Measurements from ENCODE around the gene RPS6KA2. TPM values are rescaled to one million over a fixed set of nuclear protein-coding genes. Genes with fewer than 3 reads are reported as not detected.
A peak's percentile ranks its signal among the peaks of the same experiment; 100 is the strongest.

Gene RPS6KA2
- total RNA-seq (16.0 and 17.1 TPM in 2 replicates), polyA plus RNA-seq (2.2 and 3.6 TPM in 2 replicates), polyA minus RNA-seq (5.3 and 6.4 TPM in 2 replicates)
- total RNA-seq (2013) = 3.4 TPM

DNA sequence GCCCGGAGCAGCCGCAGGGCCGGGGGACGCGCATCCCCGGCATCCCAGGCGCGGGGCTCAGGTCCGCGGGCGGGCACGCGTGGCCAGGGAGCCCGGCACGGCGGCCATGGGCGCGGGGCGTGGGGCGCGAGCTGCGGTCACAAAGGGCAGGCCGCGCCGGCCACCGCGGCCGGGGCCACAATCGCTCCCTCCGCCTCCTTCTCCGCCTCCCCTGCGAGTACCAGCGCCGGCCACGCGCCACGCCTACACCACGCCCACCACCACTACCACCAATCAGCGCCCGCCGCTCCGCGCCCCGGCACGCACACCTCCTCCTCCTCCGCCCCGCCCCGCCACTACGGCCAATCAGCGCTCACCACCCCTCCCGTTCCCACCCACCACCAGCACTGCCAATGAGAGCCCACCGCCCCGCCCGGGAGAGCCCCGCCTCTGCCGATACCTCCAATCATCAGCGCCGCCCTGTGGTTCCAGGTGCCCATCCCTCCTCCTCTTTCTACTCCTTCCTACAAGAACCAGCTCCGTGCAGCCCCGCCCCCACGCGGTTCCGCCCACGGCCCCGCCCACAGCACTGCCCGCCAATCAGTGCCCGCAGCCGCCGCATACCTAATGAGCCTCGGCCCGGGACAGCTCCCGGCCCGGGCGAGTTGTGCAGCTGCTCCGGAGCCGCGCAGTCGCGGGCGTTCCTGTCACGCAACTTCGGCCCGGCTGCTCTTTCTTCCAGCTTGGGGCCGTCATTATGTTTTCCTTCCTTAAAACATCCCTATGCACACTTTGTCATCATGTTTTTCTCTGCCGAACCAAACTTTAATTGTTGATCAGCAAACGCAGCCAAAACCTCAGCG, at the start of gene RPS6KA2:
Gene RPS6KA2, minus strand, starts transcription at position 219 of the 842 bp plus-strand sequence. CDS start 232 bp downstream, outside the sequence.
- Histone ChIP-seq H2AFZ (ENCODE audit: insufficient read depth, low read depth, low read length, poor library complexity, severe bottlenecking) (peak within 1 kb of the TSS; percentile 77), H3K4me3 (ENCODE audit: control extremely low read depth in 1 of 5, extremely low read depth in 1 of 5, insufficient read depth in 1 of 5, low read depth in 2 of 5, low read length in 4 of 5) (peak within 1 kb of the TSS; percentile 54 to 95 (median 70)), H3K9ac (ENCODE audit: low read length) (peak within 1 kb of the TSS; percentile 82), H3K4me2 (replicated peaks; ENCODE audit: low read depth, low read length, poor library complexity, severe bottlenecking) (peak within 1 kb of the TSS; percentile 96), H3K36me3 (replicated peaks in 1 of 2; ENCODE audit: control extremely low read depth in 1 of 2, control insufficient read depth in 1 of 2, extremely low read depth in 1 of 2, insufficient read depth in 2 of 2, low read length in 1 of 2) (no peaks in the 10 kb centered on the region), H3K4me1 (ENCODE audit: control insufficient read depth in 2 of 2, insufficient read depth in 2 of 2, low read length in 2 of 2) (peaks cover 18 to 19% of the 10 kb centered on the region in 2 donors), H3K27ac (ENCODE audit: low read length in 2 of 2) (peak within 1 kb of the TSS; percentile 37 to 44), H4K20me1 (ENCODE audit: control insufficient read depth, insufficient read depth, low read length, poor library complexity, severe bottlenecking) (no peaks in the 10 kb centered on the region), H3K9me3 (ENCODE audit: control extremely low read depth in 1 of 3, control insufficient read depth in 2 of 3, insufficient read depth in 1 of 3, low read length in 2 of 3) (peaks cover 0 to 6% (median 0%) of the 10 kb centered on the region in 3 donors), H3K79me2 (ENCODE audit: control insufficient read depth, insufficient read depth, low read length) (no peaks in the 10 kb centered on the region), H3K27me3 (replicated peaks in 1 of 4; ENCODE audit: control extremely low read depth in 1 of 4, control insufficient read depth in 3 of 4, insufficient read depth in 4 of 4, low read length in 3 of 4) (peaks cover 0 to 45% (median 21%) of the 10 kb centered on the region in 4 experiments)
- POLR2A ChIA-PET = interaction anchor here (0.7 to 1.1 kb wide), 4 partner anchors 38 to 467 kb away, joined by 3 to 7 read pairs (median 5); no protein-coding TSS in a partner anchor
- Mint-ChIP-seq H3K27me3 (peaks cover 16% of the 10 kb centered on the region), H3K9me3 (ENCODE audit: insufficient read depth) (no peaks in the 10 kb centered on the region), H3K4me1 (peaks cover 27% of the 10 kb centered on the region), H3K27ac (peak within 1 kb of the TSS; percentile 93), H3K4me3 (peak within 1 kb of the TSS; percentile 85)
- no peak for TF ChIP-seq EZH2 (IDR thresholded peaks at IDR 0.05; ENCODE audit: borderline replicate concordance, insufficient read depth, low read depth, low read length, poor library complexity, severe bottlenecking)
- intact Hi-C loops (cut with micrococcal nuclease) = loop anchor here (1.0 to 10.0 kb wide), 12 partner anchors 39 to 1202 kb away; partner anchors contain the start of genes CEP43, GPR31, RNASET2 and SFT2D1
- ATAC-seq (ENCODE audit: low read depth) = peak; percentile 91
- CTCF ChIA-PET = interaction anchor here (0.6 to 1.9 kb wide), 8 partner anchors 39 to 486 kb away, joined by 3 to 10 read pairs (median 3); no protein-coding TSS in a partner anchor
- DNase-seq = peak; percentile 100
- under 1% methylated on average over 85 of the region's 87 CpGs for WGBS (ENCODE audit: insufficient coverage)

DNA sequence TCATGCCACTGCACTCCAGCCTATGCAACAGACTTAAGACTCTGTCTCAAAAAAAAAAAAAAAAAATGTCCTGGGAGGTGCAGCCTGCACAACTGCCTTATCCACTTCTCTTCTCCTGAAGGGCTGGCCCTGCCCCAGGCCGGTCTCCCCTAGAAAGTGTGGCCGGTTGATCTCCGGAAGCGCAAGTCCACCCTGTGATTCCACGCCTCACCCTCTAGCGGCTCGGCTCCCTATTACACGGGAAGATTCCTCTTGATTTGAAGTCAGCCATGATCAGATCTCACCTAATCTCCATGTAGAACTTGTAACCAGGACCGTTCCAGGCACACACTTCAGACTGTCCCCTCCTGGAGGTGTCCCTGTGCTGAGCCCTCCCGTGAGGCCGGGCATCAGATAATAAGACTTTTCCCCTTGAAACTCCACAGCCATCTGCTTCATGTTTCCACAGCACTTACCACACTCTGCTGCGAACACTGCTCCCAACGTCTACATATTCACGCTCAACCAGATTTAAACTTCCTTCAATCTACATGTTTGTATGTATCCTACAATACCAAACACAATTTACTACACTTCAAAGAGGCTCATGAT, 49.3 kb upstream of the RPS6KA2 start:
- WGBS (ENCODE audit: insufficient coverage) = 96% methylated on average over 12 of the region's 14 CpGs
- intact Hi-C loops (cut with micrococcal nuclease) = no loop called here

More for the DNA sequence above, 49.3 kb upstream of the RPS6KA2 start:
- Histone ChIP-seq H2AFZ (ENCODE audit: insufficient read depth, low read depth, low read length, poor library complexity, severe bottlenecking) (no peak overlapping the region), H3K4me3 (ENCODE audit: control extremely low read depth in 1 of 5, extremely low read depth in 1 of 5, insufficient read depth in 1 of 5, low read depth in 2 of 5, low read length in 4 of 5) (no peak overlapping the region), H3K9me3 (ENCODE audit: control extremely low read depth in 1 of 3, control insufficient read depth in 2 of 3, insufficient read depth in 1 of 3, low read length in 2 of 3) (peaks cover 0 to 14% (median 0%) of the 10 kb centered on the region in 3 donors), H3K4me1 (ENCODE audit: control insufficient read depth in 2 of 2, insufficient read depth in 2 of 2, low read length in 2 of 2) (peaks cover 0 to 12% of the 10 kb centered on the region in 2 donors), H3K36me3 (replicated peaks in 1 of 2; ENCODE audit: control extremely low read depth in 1 of 2, control insufficient read depth in 1 of 2, extremely low read depth in 1 of 2, insufficient read depth in 2 of 2, low read length in 1 of 2) (no peaks in the 10 kb centered on the region), H3K27me3 (replicated peaks in 1 of 4; ENCODE audit: control extremely low read depth in 1 of 4, control insufficient read depth in 3 of 4, insufficient read depth in 4 of 4, low read length in 3 of 4) (peaks cover 0 to 27% (median 5%) of the 10 kb centered on the region in 4 experiments), H3K27ac (ENCODE audit: low read length in 2 of 2) (no peak overlapping the region), H3K9ac (ENCODE audit: low read length) (no peak overlapping the region), H3K4me2 (replicated peaks; ENCODE audit: low read depth, low read length, poor library complexity, severe bottlenecking) (no peak overlapping the region), H3K79me2 (ENCODE audit: control insufficient read depth, insufficient read depth, low read length) (no peaks in the 10 kb centered on the region), H4K20me1 (ENCODE audit: control insufficient read depth, insufficient read depth, low read length, poor library complexity, severe bottlenecking) (no peaks in the 10 kb centered on the region)
- ChIA-PET POLR2A (no interaction called here), CTCF (no interaction called here)
- H3K27ac Mint-ChIP-seq = no peak overlapping the region
- peaks cover 24% of the 10 kb centered on the region for H3K27me3 Mint-ChIP-seq
- H3K9me3 Mint-ChIP-seq (ENCODE audit: insufficient read depth) = peaks cover 4% of the 10 kb centered on the region
- TF ChIP-seq, protein P1, sequence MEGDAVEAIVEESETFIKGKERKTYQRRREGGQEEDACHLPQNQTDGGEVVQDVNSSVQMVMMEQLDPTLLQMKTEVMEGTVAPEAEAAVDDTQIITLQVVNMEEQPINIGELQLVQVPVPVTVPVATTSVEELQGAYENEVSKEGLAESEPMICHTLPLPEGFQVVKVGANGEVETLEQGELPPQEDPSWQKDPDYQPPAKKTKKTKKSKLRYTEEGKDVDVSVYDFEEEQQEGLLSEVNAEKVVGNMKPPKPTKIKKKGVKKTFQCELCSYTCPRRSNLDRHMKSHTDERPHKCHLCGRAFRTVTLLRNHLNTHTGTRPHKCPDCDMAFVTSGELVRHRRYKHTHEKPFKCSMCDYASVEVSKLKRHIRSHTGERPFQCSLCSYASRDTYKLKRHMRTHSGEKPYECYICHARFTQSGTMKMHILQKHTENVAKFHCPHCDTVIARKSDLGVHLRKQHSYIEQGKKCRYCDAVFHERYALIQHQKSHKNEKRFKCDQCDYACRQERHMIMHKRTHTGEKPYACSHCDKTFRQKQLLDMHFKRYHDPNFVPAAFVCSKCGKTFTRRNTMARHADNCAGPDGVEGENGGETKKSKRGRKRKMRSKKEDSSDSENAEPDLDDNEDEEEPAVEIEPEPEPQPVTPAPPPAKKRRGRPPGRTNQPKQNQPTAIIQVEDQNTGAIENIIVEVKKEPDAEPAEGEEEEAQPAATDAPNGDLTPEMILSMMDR (IDR thresholded peaks at IDR 0.05) = no peak
- TF ChIP-seq EZH2 (IDR thresholded peaks at IDR 0.05; ENCODE audit: borderline replicate concordance, insufficient read depth, low read depth, low read length, poor library complexity, severe bottlenecking) = no peak
- peaks cover 16% of the 10 kb centered on the region for H3K4me1 Mint-ChIP-seq
- H3K4me3 Mint-ChIP-seq = no peak overlapping the region
- DNase-seq = no peak
- ATAC-seq (ENCODE audit: low read depth) = no peak

Measured in B cell (primary cell).